ENCODE results near the gene PTAFR. TPM values are rescaled to one million over a fixed set of nuclear protein-coding genes. Genes with fewer than 3 reads are reported as not detected.

Gene PTAFR
- total RNA-seq, 2 donors from 2014 or later = 0.58 to 0.77 TPM

DNA sequence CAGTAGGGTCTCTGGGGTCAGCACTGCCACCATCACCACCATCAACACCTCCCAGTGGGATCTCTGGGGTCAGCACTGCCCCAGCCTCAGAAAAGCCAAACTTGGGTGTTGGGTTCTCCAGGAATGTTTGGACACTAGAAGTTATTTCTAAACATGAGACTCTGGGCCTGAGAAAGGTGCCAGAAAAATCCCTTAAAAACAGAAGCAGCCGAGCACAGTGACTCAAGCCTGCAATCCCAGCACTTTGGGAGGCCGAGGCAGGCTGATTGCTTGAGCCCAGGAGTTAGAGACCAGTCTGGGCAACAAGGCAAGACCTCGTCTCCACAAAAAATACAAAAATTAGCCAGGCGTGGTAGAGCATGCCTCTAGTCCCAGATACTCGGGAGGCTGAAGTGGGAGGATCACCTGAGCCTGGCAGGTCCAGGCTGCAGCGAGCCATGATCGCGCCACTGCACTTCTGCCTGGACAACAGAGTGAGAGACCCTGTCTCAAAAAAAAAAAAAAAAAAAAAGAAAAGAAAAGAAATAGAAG lies 470 bp downstream of the PTAFR start:
- TF ChIP-seq, protein P1, sequence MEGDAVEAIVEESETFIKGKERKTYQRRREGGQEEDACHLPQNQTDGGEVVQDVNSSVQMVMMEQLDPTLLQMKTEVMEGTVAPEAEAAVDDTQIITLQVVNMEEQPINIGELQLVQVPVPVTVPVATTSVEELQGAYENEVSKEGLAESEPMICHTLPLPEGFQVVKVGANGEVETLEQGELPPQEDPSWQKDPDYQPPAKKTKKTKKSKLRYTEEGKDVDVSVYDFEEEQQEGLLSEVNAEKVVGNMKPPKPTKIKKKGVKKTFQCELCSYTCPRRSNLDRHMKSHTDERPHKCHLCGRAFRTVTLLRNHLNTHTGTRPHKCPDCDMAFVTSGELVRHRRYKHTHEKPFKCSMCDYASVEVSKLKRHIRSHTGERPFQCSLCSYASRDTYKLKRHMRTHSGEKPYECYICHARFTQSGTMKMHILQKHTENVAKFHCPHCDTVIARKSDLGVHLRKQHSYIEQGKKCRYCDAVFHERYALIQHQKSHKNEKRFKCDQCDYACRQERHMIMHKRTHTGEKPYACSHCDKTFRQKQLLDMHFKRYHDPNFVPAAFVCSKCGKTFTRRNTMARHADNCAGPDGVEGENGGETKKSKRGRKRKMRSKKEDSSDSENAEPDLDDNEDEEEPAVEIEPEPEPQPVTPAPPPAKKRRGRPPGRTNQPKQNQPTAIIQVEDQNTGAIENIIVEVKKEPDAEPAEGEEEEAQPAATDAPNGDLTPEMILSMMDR (conservative IDR thresholded peaks at IDR 0.05) = no peak
- Histone ChIP-seq H3K36me3 (ENCODE audit: control insufficient read depth, insufficient read depth, low read length) (no peaks in the 10 kb centered on the region), H3K9ac (ENCODE audit: extremely low read depth, low read length, poor library complexity, severe bottlenecking) (no peak overlapping the region), H3K4me3 (ENCODE audit: low read length) (no peak overlapping the region), H3K27ac (ENCODE audit: low read depth, low read length) (no peak overlapping the region), H3K9me3 (ENCODE audit: control insufficient read depth, low read length) (no peaks in the 10 kb centered on the region), H3K4me1 (ENCODE audit: control insufficient read depth, insufficient read depth, low read length) (peaks cover 4% of the 10 kb centered on the region), H3K27me3 (ENCODE audit: control insufficient read depth, insufficient read depth, low read length, poor library complexity, severe bottlenecking) (no peaks in the 10 kb centered on the region)
- H3K9me3 Mint-ChIP-seq = no peaks in the 10 kb centered on the region
- H3K27me3 Mint-ChIP-seq (ENCODE audit: insufficient read depth) = no peaks in the 10 kb centered on the region
- peaks cover 15% of the 10 kb centered on the region for H3K4me1 Mint-ChIP-seq
- WGBS, 2 experiments (ENCODE audit: insufficient coverage in 1 of 2, insufficient read length in 1 of 2) = 87 to 96% methylated on average over 2 to 8 of the region's 8 CpGs
- H3K27ac Mint-ChIP-seq = no peak overlapping the region
- H3K36me3 Mint-ChIP-seq (ENCODE audit: low read depth) = no peaks in the 10 kb centered on the region
- no peak overlapping the region for H3K4me3 Mint-ChIP-seq
- DNase-seq = no peak

DNA sequence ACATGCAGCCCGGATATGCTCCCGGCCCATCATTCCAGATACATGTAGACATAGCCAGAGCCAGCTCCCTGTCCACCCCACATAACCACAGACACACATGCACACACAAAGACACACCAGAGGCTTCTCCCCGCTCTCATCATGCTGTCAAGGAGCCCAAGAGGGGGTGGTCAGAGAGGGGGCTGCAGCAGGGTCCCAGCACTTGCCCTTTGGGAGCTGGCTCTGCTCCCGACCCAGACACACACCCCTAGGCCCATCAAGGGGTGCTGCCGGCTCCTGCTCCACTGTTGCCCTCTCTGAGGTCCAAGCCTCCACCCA lies 2.6 kb downstream of the PTAFR start:
- H3K9ac ChIP-seq (ENCODE audit: extremely low read depth, low read length, poor library complexity, severe bottlenecking) = no peak overlapping the region
- no peak for DNase-seq
- peaks cover 4% of the 10 kb centered on the region for H3K4me1 ChIP-seq (ENCODE audit: control insufficient read depth, insufficient read depth, low read length)
- H3K27me3 Mint-ChIP-seq (ENCODE audit: insufficient read depth) = no peaks in the 10 kb centered on the region
- no peaks in the 10 kb centered on the region for H3K9me3 ChIP-seq (ENCODE audit: control insufficient read depth, low read length)
- H3K4me3 Mint-ChIP-seq = no peak overlapping the region
- H3K36me3 ChIP-seq (ENCODE audit: control insufficient read depth, insufficient read depth, low read length) = no peaks in the 10 kb centered on the region
- no peaks in the 10 kb centered on the region for H3K9me3 Mint-ChIP-seq
- peak overlapping the region; percentile 53 for H3K27ac ChIP-seq (ENCODE audit: low read depth, low read length)
- no peak overlapping the region for H3K4me3 ChIP-seq (ENCODE audit: low read length)
- H3K36me3 Mint-ChIP-seq (ENCODE audit: low read depth) = no peaks in the 10 kb centered on the region
- peak overlapping the region; percentile 37 for H3K27ac Mint-ChIP-seq
- WGBS, 2 experiments (ENCODE audit: insufficient coverage in 1 of 2, insufficient read length in 1 of 2) = 88% methylated on average over 5 of the region's 5 CpGs; no CpG with 5 or more reads in 1 of the 2 experiments
- peaks cover 15% of the 10 kb centered on the region for H3K4me1 Mint-ChIP-seq
- no peaks in the 10 kb centered on the region for H3K27me3 ChIP-seq (ENCODE audit: control insufficient read depth, insufficient read depth, low read length, poor library complexity, severe bottlenecking)
- TF ChIP-seq, protein P1 (conservative IDR thresholded peaks at IDR 0.05) = no peak

DNA sequence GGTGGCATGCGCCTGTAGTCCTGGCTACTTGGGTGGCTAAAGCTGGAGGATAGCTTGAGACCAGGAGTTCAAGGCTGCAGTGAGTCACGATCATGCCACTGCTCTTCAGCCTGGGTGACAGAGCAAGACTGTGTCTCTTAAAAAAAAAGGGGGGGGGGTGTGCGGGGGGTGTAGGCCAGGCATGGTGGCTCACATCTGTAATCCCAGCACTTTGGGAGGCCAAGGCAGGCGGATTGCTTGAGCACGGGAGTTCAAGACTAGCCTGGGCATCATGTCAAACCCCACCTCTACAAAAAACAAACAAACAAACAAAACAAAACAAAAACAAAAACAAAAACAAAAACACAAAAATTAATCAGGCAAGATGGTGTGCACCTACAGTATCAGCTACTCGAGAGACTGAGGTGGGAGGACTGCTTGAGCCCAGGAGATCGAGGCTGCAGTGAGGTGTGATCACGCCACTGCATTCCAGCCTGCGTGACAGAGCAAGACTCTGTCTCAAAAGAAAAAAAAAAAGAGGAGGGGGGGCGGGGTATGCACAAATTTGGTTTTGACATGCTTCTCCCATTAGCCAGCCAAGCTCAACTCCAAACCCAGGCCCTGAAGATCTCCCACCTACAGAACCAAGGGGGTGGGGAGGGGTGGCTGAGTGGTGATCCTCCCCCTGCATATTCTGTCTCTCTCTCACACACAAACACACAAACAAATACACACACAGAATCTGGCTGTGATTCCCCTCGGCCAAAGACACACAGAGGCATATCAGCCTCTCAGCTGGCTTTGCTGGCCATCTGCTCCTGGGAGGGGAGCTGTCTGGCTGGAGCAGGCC lies 3.1 kb downstream of the PTAFR start:
- Mint-ChIP-seq H3K27ac (peak overlapping the region; percentile 67), H3K4me1 (peaks cover 15% of the 10 kb centered on the region), H3K9me3 (no peaks in the 10 kb centered on the region), H3K36me3 (ENCODE audit: low read depth) (no peaks in the 10 kb centered on the region), H3K27me3 (ENCODE audit: insufficient read depth) (no peaks in the 10 kb centered on the region), H3K4me3 (no peak overlapping the region)
- peak overlapping the region; percentile 53 for H3K27ac ChIP-seq (ENCODE audit: low read depth, low read length)
- no peaks in the 10 kb centered on the region for H3K27me3 ChIP-seq (ENCODE audit: control insufficient read depth, insufficient read depth, low read length, poor library complexity, severe bottlenecking)
- no peaks in the 10 kb centered on the region for H3K36me3 ChIP-seq (ENCODE audit: control insufficient read depth, insufficient read depth, low read length)
- H3K9me3 ChIP-seq (ENCODE audit: control insufficient read depth, low read length) = no peaks in the 10 kb centered on the region
- TF ChIP-seq, protein P1 (conservative IDR thresholded peaks at IDR 0.05) = no peak
- no peak overlapping the region for H3K4me3 ChIP-seq (ENCODE audit: low read length)
- peak; percentile 66 for DNase-seq
- H3K4me1 ChIP-seq (ENCODE audit: control insufficient read depth, insufficient read depth, low read length) = peaks cover 4% of the 10 kb centered on the region
- 76 to 86% methylated on average over 4 to 10 of the region's 11 CpGs for WGBS, 2 experiments (ENCODE audit: insufficient coverage in 1 of 2, insufficient read length in 1 of 2)
- H3K9ac ChIP-seq (ENCODE audit: extremely low read depth, low read length, poor library complexity, severe bottlenecking) = no peak overlapping the region

Data from endodermal cell (in vitro differentiated cells).